GM23248 (cell line): ENCODE data around the gene TPPP3.

Experiments
- EZH2 ChIP-seq: fragments of 200-600 bp; sonication (generic); IDR thresholded peaks from 2 replicates; pipeline ENCODE4 v1.6.1; 2018; ENCODE audit warnings: antibody characterized with exemption, mild to moderate bottlenecking; ENCODE audit not compliant: insufficient read depth, poor library complexity, severe bottlenecking
- EZH2phosphoT487 ChIP-seq: fragments of 200-600 bp; sonication (generic); IDR thresholded peaks from 2 replicates; pipeline ENCODE4 v1.6.1; 2018; ENCODE audit warnings: antibody characterized with exemption, moderate library complexity, mild to moderate bottlenecking, low read depth; ENCODE audit not compliant: insufficient read depth

- no peak for TF ChIP-seq EZH2phosphoT487
- no peak for TF ChIP-seq EZH2
Observed at GRCh38 chr16:67429799-67430503, 36.7 kb upstream of the TPPP3 start.
